Breast epithelium (tissue), 4 donors: Measurements from ENCODE around the gene ZNF576. TPM values are rescaled to one million over a fixed set of nuclear protein-coding genes. Genes with fewer than 3 reads are reported as not detected.
"Not testable (repeated sequence)": the region's sequence is repeated elsewhere in the genome, so short reads cannot be mapped to it uniquely, and the experiment has no call there.

Source experiments
- DNase-seq, 2 donors: peaks; one replicate each; pipeline ENCODE4 v3.0.0-alpha.2; 2019; ENCODE audit warnings: low spot score in 2 of 2
- H3K27ac ChIP-seq, 2 donors: fragments of 200-600 bp; sonication (generic) in 1 of 2; one replicate each; pipeline ENCODE4 v1.5.1; 2016 to 2019; ENCODE audit warnings: mild to moderate bottlenecking in 1 of 2
- H3K27me3 ChIP-seq, 2 donors: fragments of 200-600 bp; sonication (generic) in 1 of 2; one replicate each; pipeline versions ENCODE4 v1.5.1 to v1.6.0; 2017 to 2019; ENCODE audit warnings: control low read depth in 1 of 2, mild to moderate bottlenecking in 1 of 2
- H3K36me3 ChIP-seq: fragments of 200-600 bp; one replicate; pipeline ENCODE4 v1.5.1; 2019
- H3K4me1 ChIP-seq, 2 donors: fragments of 200-600 bp; sonication (generic); one replicate each; pipeline ENCODE4 v1.5.1; 2016 to 2019; ENCODE audit warnings: control low read depth in 1 of 2
- H3K4me3 ChIP-seq, 3 donors: fragments of 200-600 bp; sonication (generic); 1 replicate in 2 of 3; 2 replicates in 1 of 3; pipeline ENCODE4 v1.5.1; 2016 to 2019; ENCODE audit warnings: mild to moderate bottlenecking in 3 of 3, moderate library complexity in 2 of 3
- H3K9me3 ChIP-seq, 2 donors: fragments of 200-600 bp; sonication (generic) in 1 of 2; one replicate each; pipeline ENCODE4 v1.5.1; 2016 to 2019; ENCODE audit warnings: control low read depth in 1 of 2
- POLR2A ChIP-seq: fragments of 450-650 bp; IDR thresholded peaks from one replicate; pipeline ENCODE4 v1.6.1; 2016; ENCODE audit warnings: antibody characterized with exemption, mild to moderate bottlenecking, moderate library complexity
- POLR2AphosphoS5 ChIP-seq, 3 donors: sonication (generic); formaldehyde crosslinking; IDR thresholded peaks; one replicate each; pipeline ENCODE4 v1.6.1; 2017; ENCODE audit warnings: antibody characterized with exemption in 3 of 3
- intact Hi-C: fragments of 100-400 bp; cut with DNase I; formaldehyde crosslinking; loops from one replicate; pipeline ENCODE4 v1.15.1; 2023; ENCODE audit warnings: low total_unique reads
- total RNA-seq, 3 donors: library from RNA; depleted of rRNA; stranded (reverse); fragments of >200 nt; gene quantifications; one replicate each; pipeline ENCODE4 v1.1.0, GENCODE V29; 2016
- TF ChIP-seq, protein P1 (sequence below), 3 donors: fragments of 450-650 bp; IDR thresholded peaks; one replicate each; pipeline ENCODE4 v1.5.1; 2016 to 2017; ENCODE audit warnings: antibody characterized with exemption in 3 of 3, mild to moderate bottlenecking in 3 of 3, moderate library complexity in 3 of 3

Gene ZNF576
- total RNA-seq, 3 donors from 2014 or later = 14.2 to 18.0 (median 14.8) TPM

DNA sequence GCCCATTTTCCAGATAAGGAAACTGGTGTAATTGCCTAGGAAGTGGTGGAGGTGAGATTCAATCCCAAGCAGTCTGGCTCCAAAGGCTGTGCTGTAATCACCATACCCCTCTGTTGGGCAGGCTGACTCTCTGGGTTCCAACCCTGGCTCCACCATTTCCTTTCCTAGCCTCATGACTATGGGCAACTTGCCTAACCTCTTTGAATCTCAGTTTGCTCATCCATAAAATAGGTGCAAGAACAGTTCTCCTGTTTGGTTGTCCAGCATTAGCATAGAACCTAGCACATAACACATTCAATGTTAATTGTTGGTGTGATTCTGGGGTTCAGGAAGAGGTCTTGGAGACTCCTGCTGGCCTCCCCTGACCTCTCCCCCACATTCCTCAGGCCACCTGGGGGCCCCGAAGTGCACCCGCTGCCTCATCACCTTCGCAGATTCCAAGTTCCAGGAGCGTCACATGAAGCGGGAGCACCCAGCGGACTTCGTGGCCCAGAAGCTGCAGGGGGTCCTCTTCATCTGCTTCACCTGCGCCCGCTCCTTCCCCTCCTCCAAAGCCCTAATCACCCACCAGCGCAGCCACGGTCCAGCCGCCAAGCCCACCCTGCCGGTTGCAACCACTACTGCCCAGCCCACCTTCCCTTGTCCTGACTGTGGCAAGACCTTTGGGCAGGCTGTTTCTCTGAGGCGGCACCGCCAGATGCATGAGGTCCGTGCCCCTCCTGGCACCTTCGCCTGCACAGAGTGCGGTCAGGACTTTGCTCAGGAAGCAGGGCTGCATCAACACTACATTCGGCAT lies 2.2 kb downstream of the ZNF576 start:
- intact Hi-C loops = loop anchor here (10.0 kb wide), 1 partner anchor 64 kb away; the partner anchor contains the start of gene ZNF575
- Histone ChIP-seq H3K4me1 (peaks cover 9 to 13% of the 10 kb centered on the region in 2 donors), H3K27me3 (no peaks in the 10 kb centered on the region), H3K4me3 (no peak overlapping the region), H3K9me3 (no peaks in the 10 kb centered on the region), H3K27ac (peak overlapping the region in 1 of 2 donors; percentile 21), H3K36me3 (no peaks in the 10 kb centered on the region)
- TF ChIP-seq POLR2AphosphoS5 (IDR thresholded peaks at IDR 0.05) = no peak
- TF ChIP-seq POLR2A = no peak
- TF ChIP-seq, protein P1, sequence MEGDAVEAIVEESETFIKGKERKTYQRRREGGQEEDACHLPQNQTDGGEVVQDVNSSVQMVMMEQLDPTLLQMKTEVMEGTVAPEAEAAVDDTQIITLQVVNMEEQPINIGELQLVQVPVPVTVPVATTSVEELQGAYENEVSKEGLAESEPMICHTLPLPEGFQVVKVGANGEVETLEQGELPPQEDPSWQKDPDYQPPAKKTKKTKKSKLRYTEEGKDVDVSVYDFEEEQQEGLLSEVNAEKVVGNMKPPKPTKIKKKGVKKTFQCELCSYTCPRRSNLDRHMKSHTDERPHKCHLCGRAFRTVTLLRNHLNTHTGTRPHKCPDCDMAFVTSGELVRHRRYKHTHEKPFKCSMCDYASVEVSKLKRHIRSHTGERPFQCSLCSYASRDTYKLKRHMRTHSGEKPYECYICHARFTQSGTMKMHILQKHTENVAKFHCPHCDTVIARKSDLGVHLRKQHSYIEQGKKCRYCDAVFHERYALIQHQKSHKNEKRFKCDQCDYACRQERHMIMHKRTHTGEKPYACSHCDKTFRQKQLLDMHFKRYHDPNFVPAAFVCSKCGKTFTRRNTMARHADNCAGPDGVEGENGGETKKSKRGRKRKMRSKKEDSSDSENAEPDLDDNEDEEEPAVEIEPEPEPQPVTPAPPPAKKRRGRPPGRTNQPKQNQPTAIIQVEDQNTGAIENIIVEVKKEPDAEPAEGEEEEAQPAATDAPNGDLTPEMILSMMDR (IDR thresholded peaks at IDR 0.05) = no peak
- DNase-seq = no peak

DNA sequence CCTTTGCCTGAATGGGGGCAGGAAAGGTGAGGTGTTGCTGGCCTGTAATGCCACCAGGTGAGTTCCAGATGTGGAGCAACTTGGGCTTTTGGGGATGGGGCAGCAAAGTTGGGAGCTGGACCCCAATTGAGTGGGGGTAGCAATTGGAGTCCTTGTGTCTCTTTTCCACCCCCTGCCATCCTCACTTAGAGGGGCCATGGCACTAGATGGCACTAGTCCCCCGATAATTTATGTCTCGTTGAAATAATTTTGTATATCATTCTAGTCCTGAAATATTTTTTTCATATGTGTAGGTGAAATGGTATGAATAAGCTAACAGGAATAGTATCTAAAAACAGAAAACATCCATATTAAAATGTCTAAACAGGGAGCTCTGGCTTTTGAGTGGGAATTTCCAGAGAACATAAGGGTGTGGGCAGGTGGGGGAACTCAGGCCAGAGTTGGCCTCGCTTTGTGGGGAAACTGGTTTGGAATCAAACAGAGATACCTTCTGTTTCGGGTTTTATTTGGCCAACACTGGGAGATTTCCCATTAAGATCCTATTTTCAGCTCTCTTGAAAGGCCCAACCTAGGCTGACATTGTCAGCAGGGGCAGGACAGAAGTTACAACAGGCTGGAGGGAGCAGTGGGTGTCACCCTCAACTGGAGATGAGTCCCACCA lies 3.4 kb downstream of the ZNF576 start:
- no peaks in the 10 kb centered on the region for H3K27me3 ChIP-seq
- TF ChIP-seq POLR2A (no peak), POLR2AphosphoS5 (IDR thresholded peaks at IDR 0.05) (no peak)
- TF ChIP-seq, protein P1 (IDR thresholded peaks at IDR 0.05) = no peak
- H3K27ac ChIP-seq = peak overlapping the region; percentile 44 to 56
- no peaks in the 10 kb centered on the region for H3K36me3 ChIP-seq
- DNase-seq = no peak
- H3K9me3 ChIP-seq = no peaks in the 10 kb centered on the region
- H3K4me3 ChIP-seq = no peak overlapping the region
- intact Hi-C loops = loop anchor here (10.0 kb wide), 1 partner anchor 65 kb away; the partner anchor contains the start of gene ZNF575
- peaks cover 9 to 13% of the 10 kb centered on the region in 2 donors for H3K4me1 ChIP-seq

DNA sequence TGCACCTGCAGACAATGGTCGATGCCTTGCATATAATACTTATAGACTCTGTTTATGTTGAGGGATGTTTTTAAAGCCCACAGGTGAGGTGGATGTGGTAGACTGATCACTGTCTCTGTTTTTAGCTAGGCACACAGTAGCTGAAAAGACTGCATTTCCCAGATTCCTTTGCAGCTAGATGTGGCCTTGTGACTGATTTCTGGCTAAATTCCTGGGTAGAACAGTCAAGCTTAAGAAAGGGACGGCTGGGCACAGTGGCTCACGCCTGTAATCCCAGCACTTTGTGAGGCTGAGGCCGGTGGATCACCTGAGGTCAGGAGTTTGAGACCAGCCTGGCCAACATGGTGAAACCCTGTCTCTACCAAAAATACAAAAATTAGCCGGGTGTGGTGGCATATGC lies 3.9 kb downstream of the ZNF576 start:
- peak overlapping the region; percentile 44 to 56 for H3K27ac ChIP-seq
- H3K36me3 ChIP-seq, H3K9me3 ChIP-seq, H3K4me1 ChIP-seq, H3K4me3 ChIP-seq, intact Hi-C loops, DNase-seq, H3K27me3 ChIP-seq: not testable (repeated sequence)

DNA sequence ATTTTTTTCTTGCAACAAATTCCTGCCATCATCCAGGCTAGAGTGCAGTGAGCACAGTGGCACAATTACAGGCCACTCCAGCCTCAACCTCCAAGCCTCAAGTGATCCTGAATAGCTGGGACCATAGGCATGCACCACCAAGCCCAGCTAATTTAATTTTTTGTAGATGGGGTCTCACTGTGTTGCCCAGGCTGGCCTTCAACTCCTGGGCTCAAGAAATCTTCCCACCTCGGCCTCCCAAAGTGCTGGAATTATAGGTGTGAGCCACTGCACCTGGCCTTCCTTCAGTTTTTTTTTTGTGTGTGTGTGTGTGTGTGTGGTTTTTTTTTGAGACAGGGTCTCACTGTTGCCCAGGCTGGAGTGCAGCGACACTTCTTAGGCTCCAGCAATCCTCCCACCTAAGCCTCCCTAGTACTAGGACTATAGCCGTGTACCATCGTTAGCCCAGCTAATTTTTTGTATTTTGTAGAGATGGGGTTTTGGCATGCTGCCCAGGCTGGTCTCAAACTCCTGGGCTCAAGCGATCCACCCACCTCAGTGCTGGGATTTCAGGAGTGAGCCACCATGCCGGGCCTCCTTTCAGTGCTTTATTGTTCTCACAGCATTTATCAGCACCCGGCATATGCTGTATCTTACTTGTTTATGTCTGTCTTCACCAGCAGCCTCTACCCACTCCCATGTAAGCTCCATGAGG lies 9.6 kb downstream of the ZNF576 start:
- intact Hi-C loops = loop anchor here (1.0 kb wide), 1 partner anchor 48 kb away; no protein-coding TSS in a partner anchor
- peak overlapping the region; percentile 69 to 75 for H3K27ac ChIP-seq
- H3K4me3 ChIP-seq = no peak overlapping the region
- no peaks in the 10 kb centered on the region for H3K9me3 ChIP-seq
- H3K4me1 ChIP-seq = no peaks in the 10 kb centered on the region
- TF ChIP-seq, protein P1 (IDR thresholded peaks at IDR 0.05) = no peak
- TF ChIP-seq POLR2A = no peak
- no peaks in the 10 kb centered on the region for H3K36me3 ChIP-seq
- no peaks in the 10 kb centered on the region for H3K27me3 ChIP-seq
- no peak for DNase-seq

DNA sequence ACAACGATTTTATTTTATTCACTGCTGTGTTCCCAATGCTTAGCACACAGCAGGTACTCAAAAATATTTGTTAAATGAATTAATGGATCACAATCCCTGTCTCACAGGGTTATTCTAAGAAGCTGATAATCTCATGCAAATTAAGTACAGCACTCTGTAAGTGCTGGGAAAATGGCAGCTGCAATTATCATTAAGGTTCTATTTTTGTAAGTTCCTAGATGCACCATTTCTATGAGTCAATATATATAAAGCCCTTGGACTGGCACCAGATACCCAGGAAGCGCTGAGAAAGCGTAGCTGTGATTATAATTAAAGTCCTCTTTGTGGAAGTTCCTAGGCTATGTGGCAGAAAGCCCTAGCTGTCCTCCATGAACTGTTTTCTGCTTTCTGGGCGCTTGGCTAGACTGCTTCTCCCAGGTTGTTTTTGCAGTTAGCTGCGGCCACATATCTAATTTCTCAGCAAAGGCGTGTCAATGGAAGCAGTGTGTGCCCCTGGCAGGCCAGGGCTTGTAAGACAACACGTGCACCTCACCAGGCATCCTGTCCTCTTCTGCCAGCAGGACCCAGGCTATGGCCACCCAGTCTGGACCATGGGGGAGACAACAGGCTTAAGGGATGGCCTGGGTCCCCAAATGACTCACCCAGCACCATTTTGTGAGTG lies 10.3 kb downstream of the ZNF576 start:
- DNase-seq = peak in 1 of 2 donors; percentile 78
- H3K36me3 ChIP-seq = no peaks in the 10 kb centered on the region
- intact Hi-C loops = no loop called here
- H3K9me3 ChIP-seq = no peaks in the 10 kb centered on the region
- H3K27me3 ChIP-seq = no peaks in the 10 kb centered on the region
- H3K4me3 ChIP-seq = no peak overlapping the region
- H3K4me1 ChIP-seq = no peaks in the 10 kb centered on the region
- TF ChIP-seq, protein P1 (IDR thresholded peaks at IDR 0.05) = no peak
- peak in 1 of 3 donors; percentile 13 for TF ChIP-seq POLR2AphosphoS5 (IDR thresholded peaks at IDR 0.05)
- H3K27ac ChIP-seq = peak overlapping the region; percentile 69 to 75
